Keratinocyte (primary cell): ENCODE measurements around the gene UNC13B.

Source experiments
- EZH2 ChIP-seq: IDR thresholded peaks from one replicate; pipeline ENCODE4 v1.6.1; 2012; ENCODE audit warnings: inconsistent platforms, mild to moderate bottlenecking, low read length, moderate library complexity
- TF ChIP-seq, protein P1 (sequence below), 3 experiments: IDR thresholded peaks in 1 of 3; conservative IDR thresholded peaks in 1 of 3; optimal IDR thresholded peaks in 1 of 3; 2 replicates in 2 of 3; 3 replicates in 1 of 3; pipeline versions ENCODE3 to v1.5.1; 2011; ENCODE audit warnings: low read length in 3 of 3, mild to moderate bottlenecking in 3 of 3, moderate library complexity in 2 of 3, control low read depth in 1 of 3, inconsistent platforms in 1 of 3; ENCODE audit not compliant: insufficient read depth in 2 of 3; ENCODE audit errors: extremely low read depth in 1 of 3

DNA sequence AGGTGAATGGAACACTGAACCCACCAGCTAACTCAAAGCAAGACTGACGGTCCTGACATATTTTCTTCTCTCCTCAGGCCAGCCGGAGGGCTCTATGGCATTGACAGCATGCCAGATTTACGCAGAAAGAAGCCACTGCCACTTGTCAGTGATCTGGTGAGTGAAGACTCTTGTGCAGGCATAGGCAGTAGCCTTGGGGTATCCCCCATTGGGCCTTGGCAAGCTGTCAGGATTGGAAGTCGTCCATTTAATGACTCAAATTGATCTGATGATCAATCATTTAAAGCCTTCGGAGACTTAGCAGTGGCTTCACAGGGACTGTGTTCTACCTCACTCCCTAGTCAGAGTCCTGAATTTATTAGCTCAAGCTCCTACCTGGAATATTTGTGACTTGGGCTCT is 208.4 kb downstream of the UNC13B start:
- TF ChIP-seq, protein P1, sequence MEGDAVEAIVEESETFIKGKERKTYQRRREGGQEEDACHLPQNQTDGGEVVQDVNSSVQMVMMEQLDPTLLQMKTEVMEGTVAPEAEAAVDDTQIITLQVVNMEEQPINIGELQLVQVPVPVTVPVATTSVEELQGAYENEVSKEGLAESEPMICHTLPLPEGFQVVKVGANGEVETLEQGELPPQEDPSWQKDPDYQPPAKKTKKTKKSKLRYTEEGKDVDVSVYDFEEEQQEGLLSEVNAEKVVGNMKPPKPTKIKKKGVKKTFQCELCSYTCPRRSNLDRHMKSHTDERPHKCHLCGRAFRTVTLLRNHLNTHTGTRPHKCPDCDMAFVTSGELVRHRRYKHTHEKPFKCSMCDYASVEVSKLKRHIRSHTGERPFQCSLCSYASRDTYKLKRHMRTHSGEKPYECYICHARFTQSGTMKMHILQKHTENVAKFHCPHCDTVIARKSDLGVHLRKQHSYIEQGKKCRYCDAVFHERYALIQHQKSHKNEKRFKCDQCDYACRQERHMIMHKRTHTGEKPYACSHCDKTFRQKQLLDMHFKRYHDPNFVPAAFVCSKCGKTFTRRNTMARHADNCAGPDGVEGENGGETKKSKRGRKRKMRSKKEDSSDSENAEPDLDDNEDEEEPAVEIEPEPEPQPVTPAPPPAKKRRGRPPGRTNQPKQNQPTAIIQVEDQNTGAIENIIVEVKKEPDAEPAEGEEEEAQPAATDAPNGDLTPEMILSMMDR (optimal IDR thresholded peaks at IDR 0.05 in 1 of 3, IDR thresholded peaks at IDR 0.05 in 1 of 3, conservative IDR thresholded peaks at IDR 0.05 in 1 of 3; ENCODE audit: extremely low read depth in 1 of 3, insufficient read depth in 2 of 3, low read length in 3 of 3) = no peak
- TF ChIP-seq EZH2 = no peak
